H1 (cell line): ENCODE results near the gene XPO6. TPM values are rescaled to one million over a fixed set of nuclear protein-coding genes. Genes with fewer than 3 reads are reported as not detected.

Source experiments
- E2F6 ChIP-seq: IDR thresholded peaks from 2 replicates; pipeline ENCODE4 v1.6.1; 2012; ENCODE audit warnings: inconsistent platforms
- EZH2 ChIP-seq: fragments of 200-600 bp; sonication (generic); IDR thresholded peaks from 2 replicates; pipeline ENCODE4 v1.7.1; 2012; ENCODE audit warnings: low read depth, mild to moderate bottlenecking, moderate library complexity, low read length, inconsistent platforms; ENCODE audit not compliant: severe bottlenecking
- TEAD4 ChIP-seq: IDR thresholded peaks from 2 replicates; pipeline ENCODE4 v1.6.1; 2012; ENCODE audit warnings: low read depth, low read length, inconsistent platforms, mixed read lengths
- polyA plus RNA-seq, 7 experiments: library from polyadenylated mRNA; depleted of rRNA in 3 of 7; stranded (reverse) in 5 of 7; unstranded in 2 of 7; fragments of >200 nt in 5 of 7; fragments of 200-250 nt in 2 of 7; gene quantifications; 1 replicate in 5 of 7; 2 replicates in 1 of 7; 4 replicates in 1 of 7; pipeline versions ENCODE4 v1.2.1 to v1.2.3, GENCODE V29; 2011 to 2013; ENCODE audit warnings: missing spikeins in 2 of 7, mixed read lengths in 2 of 7
- total RNA-seq: library from RNA; stranded (reverse); fragmentation: NEBNext Ultra II Directional; extraction: Animal tissue kit (Norgen Biotek cat#: 25700); gene quantifications from 2 replicates; pipeline ENCODE4 v1.2.1, GENCODE V29; 2021
- TF ChIP-seq, protein P1 (sequence below): IDR thresholded peaks from 2 replicates; pipeline ENCODE4 v1.6.1; 2011; ENCODE audit warnings: low read depth, mild to moderate bottlenecking, low read length; ENCODE audit not compliant: insufficient read depth

XPO6 gene
- total and polyA plus RNA-seq, 2 of the 8 experiments (the other 6 are each of a cell fraction or from before 2014, with no cell fraction given), result 152 to 254 TPM

GRCh38 chr16:28207399-28207798 lies 4.4 kb downstream of the XPO6 start (continued):
- no peak for TF ChIP-seq E2F6
- TF ChIP-seq EZH2, result no peak
- TF ChIP-seq TEAD4, result no peak
- TF ChIP-seq, protein P1, sequence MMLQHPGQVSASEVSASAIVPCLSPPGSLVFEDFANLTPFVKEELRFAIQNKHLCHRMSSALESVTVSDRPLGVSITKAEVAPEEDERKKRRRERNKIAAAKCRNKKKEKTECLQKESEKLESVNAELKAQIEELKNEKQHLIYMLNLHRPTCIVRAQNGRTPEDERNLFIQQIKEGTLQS, result no peak
